GM19193 (cell line): ENCODE results near the gene PRR15.

Experiments
- POLR2A ChIP-seq: IDR thresholded peaks from 4 replicates; pipeline ENCODE4 v1.6.1; 2011; ENCODE audit not compliant: insufficient read depth, insufficient read length; ENCODE audit errors: extremely low read depth

PRR15 gene, protein sequence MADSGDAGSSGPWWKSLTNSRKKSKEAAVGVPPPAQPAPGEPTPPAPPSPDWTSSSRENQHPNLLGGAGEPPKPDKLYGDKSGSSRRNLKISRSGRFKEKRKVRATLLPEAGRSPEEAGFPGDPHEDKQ

DNA sequence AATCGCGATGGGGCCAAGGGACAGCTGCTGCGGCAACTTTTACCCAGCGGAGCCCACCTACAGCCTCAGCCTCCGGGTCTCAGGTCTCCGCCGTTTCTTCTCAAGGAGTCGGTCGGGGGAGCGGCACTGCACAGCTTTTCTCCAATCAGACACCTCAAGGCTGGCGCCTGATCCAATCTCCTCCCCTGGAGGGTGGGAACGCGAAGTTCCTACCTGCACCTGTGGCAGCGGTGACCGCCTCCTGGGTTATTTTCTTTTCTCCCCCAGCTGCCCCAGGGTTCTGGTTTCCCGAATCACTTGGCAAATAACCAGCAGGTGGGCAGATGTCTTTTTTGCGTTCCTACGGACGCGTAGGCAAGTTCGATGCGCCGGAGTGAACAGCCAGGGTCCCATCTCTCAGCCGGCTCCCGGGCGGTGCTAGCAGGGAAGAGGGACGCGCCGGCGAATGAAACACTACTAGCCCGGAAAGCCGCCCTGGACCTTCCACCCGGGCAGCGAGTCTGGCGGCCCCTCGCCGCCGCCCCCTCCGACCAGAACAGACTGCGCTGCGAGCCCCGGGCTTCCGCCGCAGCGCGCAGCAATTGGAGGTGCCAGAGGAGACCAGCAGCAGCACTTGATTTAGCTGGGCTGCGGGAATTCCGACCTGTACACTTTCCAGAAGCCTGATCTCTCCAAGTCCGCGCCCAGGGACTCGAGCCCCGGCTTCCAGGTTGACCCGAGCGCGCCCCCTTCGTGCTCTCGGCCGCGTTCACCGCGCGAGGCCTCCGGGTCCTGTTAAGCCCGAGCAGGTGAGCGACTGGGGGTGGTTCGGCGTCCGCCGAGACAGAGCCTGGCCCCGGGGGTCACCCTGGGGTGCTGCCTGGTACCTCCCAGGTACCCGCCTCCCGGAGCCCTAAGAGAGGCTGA, at the start of gene PRR15:
Gene PRR15, plus strand, starts transcription at position 246 of the 906 bp plus-strand sequence. CDS start 2,495 bp downstream, outside the sequence.
- no peak for TF ChIP-seq POLR2A

DNA sequence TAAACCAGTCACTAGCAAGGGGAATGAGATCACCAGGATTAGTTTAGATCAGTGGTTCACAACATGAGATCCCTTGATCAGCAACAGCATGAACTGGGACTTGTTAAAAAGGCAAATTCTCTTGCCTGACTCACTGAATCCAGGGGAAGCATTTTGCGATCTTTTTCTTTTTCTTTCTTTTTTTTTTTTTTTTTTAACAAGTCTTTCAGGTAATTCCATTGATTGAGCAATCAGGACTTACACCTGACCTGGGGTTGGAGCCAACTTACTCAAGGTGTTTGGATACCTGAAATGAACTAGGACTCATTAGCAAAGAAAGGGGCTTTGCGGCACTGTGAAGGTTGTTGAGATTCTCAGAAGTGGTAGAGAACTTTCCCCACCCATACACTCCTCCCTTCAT, 47.1 kb upstream of the PRR15 start:
- no peak for TF ChIP-seq POLR2A

DNA sequence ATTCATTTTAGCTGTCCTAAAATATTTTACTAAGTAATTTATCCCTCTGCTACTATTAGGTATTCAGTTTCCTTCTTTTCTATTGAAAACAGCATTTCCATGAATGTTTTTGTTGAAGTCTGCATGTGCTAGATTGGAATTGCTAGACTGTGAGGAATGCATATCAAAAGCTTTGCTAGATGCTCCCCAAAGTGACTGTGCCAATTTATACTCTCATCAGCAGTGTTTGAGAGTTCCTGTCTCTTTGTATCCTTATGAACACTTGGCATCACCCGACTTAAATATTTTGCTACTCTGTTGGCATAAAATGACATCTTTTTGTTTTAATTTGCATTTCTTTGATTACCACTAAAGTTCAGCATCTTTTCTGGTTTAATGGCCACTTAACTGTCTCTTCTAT, 45.0 kb upstream of the PRR15 start:
- TF ChIP-seq POLR2A: no peak

DNA sequence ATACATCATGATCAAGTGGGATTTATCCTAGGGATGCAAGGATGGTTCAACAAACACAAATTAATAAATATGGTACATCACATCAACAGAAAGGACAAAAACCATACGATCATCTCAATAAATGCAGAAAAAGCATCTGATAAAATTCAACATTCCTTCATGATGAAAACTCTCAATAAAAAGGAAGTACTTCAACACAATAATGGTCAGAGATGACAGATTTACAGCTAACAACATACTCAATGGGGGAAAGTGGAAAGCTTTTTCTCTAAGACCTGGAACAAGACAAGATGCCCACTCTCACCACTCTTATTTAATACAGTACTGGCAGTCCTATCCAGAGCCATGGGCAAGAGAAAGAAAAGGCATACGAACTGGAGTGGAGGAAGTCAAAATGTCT, 39.9 kb upstream of the PRR15 start:
- no peak for TF ChIP-seq POLR2A

DNA sequence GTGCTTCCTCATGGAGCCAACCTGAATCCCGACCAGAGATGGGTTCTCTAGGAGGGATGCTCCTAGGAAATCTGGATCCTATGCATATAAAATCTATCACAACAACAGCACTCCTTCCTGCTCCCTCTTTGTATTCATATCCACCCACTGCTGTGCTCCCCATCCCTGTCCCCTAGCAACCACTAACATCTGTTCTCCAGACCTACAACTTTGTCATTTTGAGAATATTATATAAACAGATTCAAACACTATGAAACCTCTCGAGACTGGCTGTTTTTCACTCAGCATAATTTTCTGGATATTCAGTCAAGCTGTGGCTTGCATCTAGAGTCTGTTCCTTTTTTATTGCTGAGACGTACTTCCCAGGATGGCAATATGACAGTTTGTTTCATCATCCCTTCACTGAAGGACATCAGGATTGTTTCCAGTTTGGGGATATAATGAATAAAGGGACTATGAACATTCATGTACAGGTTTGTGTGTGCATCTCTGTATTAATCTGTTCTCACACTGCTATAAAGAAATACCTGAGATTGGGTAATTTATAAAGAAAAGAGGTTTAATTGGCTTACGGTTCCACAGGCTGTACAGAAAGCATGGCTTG, 36.0 kb upstream of the PRR15 start:
- no peak for TF ChIP-seq POLR2A

DNA sequence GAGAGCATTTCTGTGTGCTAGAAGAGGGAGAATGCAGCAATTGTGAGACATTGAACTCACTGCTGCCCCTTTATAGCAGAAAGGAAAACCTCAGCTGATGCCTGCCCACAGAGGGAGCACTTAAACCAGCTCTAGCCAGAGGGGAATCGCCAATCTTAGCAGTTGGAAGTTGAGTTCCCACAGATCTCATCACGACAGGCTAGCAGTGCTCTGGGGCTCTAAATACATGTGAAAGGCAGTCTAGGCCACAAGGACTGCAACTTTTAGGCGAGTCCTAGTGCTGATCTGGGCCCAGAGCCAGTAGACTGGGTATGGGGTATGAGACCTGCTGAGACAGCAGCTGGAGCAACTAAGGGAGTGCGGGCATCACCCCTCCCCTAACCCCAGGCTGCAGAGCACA, 25.2 kb upstream of the PRR15 start:
- TF ChIP-seq POLR2A: no peak

DNA sequence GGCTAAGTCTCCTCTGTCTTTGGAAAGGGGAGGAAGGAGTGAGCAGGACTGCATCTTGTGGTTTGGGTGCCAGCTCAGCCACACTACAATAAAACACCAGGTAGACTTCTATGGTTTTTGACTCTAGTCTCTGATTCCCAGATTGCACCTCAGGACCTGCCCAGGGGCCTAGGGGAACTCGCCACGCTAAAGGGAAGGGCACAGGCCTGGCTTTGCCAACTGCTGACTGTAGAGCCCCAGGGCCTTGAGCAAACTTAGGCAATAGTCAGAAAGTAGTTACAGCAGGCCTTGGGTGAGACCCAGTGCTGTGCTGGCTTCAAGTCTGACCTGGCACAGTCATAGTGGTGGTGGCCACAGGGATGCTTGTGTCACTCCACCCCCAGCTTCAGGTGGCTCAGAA, 24.2 kb upstream of the PRR15 start:
- TF ChIP-seq POLR2A: no peak

DNA sequence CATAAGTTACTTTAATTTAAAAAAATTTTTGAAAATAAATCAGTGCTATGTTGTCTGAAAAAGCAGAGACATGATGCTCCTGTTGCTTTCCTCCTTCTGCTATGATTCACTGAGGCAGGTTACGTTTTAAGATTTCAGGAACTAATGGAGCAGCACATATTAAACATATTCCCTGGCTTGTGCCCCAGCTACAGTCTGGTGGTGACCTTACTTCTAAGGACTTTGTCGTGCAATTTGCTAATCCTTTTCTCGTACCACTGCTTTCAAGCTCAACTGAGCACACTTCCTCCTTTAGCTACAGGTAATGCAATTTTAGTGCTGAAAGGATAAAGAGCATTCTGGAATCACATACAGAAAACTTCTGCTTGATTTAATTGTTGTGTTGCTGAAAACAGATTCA, 16.2 kb upstream of the PRR15 start:
- no peak for TF ChIP-seq POLR2A

DNA sequence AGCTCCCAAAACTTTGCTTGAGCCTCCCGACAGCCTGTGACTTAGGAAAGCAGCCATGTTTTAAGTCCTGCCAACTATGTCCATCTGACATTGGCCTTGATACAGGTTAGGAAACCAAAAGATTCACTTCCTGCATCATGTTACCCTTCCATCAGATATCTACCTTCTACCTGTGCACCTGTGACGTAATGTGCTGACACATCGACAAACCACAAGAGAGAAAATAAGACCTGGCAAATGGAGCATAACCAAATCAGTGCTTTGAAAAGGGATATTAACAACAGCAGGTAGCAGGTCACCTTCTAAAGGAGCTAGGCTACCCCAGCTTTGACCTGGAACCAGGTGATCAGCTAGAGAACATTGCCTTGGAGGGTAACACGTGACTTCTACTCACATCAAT, 14.8 kb upstream of the PRR15 start:
- TF ChIP-seq POLR2A: no peak

DNA sequence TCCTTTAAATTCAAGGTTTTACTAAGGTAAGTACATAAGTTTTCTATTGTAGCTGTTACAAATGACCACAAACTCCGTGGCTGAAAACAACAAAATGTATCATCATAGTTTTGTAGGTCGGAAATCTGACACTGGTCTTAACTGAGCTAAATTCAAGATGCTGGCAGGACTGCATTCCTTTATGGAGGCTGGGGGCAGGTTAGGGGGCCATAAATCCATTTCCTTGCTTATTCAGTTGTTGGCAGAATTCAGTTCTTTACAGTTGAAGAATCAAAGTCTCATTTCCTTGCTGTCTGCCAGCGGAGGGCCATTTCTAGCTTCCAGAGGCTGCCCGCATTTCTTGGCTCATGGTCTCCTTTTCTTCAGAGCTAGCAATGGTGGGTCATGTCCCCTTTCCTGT, 11.2 kb upstream of the PRR15 start:
- no peak for TF ChIP-seq POLR2A

DNA sequence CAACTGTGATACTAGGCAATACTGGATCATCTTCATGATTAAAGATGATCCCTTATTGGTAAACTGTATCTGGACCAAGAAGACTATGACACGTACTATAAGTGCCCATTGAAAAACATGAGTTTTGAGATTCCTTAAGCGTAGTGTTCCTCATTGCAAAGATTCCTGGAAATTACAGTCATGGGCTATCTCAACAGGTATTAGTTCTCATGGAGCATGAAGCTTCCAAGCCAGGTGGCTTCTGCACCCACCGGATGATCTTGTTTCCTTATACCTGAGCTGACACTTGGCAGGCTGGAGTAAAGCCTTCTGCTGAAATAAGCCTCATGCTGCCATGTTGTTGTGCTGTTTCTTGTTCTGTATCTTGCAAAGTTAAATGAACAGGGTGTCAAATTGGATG, 8.6 kb upstream of the PRR15 start:
- no peak for TF ChIP-seq POLR2A

DNA sequence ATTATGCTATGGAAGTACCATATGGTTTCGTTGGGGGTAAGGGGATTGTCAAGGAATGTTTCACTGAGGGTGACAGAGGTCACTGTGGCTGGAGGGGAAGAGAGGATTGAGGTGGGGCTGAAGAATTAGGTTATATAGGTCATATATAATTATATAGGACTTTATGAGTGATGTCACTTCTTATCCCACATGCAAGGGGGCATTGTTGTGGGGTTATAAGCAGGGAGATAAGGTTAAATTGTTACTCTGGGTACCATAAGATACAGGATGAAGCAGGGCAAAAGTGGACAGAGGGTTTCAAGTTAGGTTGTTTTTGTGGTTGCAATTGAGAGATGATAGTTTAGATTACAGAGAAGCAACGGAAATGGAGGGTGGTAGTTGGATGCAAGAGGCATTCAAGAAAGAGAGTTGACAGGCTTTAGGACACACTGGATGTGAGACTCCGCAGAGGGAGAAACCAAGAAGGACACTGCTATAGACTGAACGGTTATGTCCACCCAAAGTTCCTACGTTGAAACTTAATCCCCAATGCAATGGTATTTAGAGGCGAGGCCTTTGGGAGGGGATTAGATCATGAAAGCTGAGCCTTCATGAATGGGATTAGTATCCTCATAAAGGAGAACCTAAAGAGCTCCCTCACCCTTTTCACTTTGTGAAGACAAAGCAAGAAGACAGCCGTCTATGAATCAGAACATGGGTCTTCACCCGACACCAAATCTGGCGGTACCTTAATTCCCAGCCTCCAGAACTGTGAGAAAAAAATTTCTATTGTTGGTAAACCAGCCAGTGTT, 7.0 kb upstream of the PRR15 start:
- no peak for TF ChIP-seq POLR2A

DNA sequence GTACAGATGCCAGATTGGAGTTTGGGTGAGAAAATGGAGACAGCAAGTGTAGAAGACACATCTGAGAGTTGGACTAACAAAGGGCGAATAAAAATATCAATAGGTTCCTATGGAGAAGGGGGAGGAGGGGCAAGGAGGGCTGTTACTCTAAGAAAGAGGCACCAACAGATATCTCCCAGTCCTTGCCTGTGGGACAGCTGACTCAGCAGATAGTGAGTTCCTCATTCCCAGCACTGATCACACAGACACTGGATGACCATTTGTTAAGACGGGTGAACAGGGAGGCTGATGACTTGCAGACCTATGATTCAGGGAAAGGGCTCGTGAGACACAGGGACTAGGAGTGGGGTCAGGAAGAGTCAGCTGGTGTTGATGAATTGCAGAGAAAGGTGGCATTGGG, 5.7 kb upstream of the PRR15 start:
- no peak for TF ChIP-seq POLR2A

DNA sequence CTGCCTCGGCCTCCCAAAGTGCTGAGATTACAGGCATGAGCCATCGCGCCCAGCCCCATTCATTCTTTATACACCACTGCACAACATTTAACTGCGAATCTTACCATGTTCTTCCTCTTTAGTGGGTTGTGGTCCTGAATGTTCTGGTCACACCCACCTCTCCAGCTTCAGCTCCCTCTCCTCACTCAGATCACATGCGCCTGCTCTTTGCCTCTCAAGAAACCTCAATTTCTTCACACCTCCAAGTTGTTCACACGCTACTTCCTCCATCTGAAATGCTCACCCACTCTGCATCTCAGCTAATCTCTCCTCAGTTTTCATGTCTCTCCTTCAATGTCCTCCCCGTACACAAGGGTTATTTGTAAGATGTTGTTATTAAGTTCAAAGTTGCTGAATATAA, 2.4 kb upstream of the PRR15 start:
- no peak for TF ChIP-seq POLR2A

DNA sequence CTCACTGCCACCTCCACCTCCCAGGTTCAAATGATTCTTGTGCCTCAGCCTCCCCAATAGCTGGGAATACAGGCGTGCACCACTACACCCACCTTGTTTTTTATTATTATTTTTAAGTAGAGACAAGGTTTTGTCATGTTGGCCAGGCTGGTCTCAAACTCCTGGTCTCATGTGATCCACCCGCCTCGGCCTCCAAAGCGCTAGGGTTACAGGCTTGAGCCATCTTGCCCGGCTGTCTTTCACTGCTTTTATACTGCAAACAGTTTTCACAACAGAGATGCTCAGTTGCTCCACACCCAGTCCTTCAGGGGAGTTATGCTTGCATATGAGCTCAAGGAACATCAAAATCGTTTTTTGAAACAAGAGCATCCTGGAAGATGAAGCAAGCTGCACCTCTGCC, 1.3 kb upstream of the PRR15 start:
- TF ChIP-seq POLR2A: no peak
